T-helper 1 cell treated with Interleukin-12 subunit alpha and Interleukin-12 subunit beta and Interleukin-4 antibody, amounts not matched to agents 30 ng/mL and 1 ng/mL, for 36 hours (primary cell): ENCODE data around the gene STARD9. TPM values are rescaled to one million over a fixed set of nuclear protein-coding genes. Genes with fewer than 3 reads are reported as not detected.
"Not testable (repeated sequence)": the region's sequence is repeated elsewhere in the genome, so short reads cannot be mapped to it uniquely, and the experiment has no call there.

Experiments used
- intact Hi-C: fragments of 100-400 bp; cut with micrococcal nuclease; formaldehyde crosslinking; loops from one replicate; pipeline ENCODE4 v1.15.1; 2024
- total RNA-seq: library from RNA; stranded (reverse); gene quantifications from 2 replicates; pipeline ENCODE4 v1.2.3, GENCODE V29; 2022

STARD9 gene
- total RNA-seq, 1 donor from 2014 or later: 11.3 TPM

DNA sequence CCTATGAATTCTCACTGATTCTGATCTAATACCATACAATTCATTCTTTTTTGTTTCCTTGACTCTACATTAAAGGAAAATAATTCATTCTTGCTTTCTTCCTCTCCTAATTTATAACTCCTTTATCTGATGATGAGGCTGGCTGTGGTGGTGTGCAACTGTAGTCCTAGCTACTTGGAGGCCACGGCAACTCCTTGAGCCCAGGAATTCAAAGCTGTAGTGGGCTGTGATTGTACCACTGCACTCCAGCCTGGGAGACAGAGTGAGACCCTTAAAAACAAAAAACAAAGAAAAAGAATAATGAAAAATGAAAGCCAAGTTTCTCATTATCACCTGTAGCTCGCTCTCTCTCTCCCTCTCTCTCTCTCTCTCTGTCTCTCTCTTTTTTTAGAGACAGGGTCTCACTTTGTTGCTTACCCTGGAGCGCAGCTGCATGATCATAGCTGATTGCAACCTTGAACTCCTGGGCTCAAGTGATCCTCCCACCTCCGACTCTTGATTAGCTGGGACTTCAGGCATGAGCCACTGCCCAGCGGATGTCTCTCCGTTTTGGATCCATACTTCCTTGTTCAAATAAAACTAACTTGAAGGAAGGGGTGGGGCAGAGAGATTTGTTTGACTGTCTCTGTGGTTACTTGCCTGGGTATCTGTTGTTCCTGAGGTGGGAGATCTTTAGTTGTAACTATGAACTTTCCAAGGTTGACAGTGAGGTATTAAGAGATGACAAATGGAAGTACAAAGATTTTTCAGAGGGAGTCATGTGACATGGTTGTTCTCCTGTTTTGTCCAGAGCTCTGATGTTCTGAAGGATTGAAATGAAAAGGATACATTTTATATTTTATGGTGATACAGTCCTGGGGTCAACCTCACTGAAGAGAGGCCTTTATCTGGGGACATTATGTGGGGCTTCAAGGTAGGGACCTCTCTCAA, 46.9 kb downstream of the STARD9 start:
- intact Hi-C loops: no loop called here

DNA sequence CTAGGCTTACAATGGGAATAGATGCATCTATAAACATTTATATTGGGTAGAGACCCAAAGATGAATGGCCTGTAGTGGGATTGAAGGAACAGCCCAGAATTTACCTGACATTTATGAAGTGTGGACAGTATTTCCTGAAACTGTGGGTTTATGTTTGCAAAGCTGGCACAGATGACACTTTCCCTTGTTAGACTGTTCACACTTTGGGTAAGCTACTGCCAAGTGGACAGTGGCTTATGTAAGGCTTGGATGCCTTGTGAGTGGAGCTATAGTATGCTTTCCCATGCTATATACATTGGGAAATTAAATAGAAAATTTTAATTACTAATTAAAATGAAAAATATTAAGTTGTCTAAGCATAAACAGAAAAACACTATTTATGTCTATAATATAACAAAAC, 48.5 kb downstream of the STARD9 start:
- intact Hi-C loops: no loop called here

DNA sequence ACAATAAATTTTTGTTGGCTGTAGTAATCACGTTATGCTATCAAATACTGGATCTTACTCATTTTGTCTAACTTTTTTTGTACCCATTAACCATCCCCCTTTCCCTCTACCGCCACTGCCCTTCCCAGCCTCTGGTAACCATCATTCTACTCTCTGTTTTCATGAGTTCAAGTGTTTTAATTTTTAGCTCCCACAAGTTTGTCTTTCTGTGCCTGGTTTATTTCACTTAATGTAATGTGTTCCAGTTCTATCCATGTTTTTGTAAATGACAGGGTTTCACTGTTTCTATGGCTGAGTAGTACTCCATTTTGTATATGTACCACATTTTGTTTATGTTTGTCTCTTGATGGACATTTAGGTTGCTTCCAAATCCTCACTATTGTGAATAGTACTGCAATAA, 52.1 kb downstream of the STARD9 start:
- intact Hi-C loops: no loop called here

DNA sequence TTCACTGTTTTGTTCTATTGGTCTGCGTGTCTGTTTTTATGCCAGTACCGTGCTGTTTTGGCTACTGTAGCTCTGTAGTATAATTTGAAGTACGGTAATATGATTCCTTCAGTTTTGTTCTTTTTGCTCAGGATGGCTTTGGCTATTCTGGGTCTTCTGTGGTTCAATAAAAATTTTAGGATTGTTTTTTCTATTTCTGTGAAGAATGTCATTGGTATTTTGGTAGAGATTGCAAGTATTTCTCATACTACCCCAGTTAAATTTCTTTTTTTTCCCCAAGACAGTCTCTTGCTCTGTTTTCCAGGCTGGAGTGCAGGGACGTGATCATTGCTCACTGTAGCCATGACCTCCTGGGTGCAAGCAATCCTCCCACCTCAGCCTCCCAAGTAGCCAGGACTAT, 53.4 kb downstream of the STARD9 start:
- intact Hi-C loops: no loop called here

DNA sequence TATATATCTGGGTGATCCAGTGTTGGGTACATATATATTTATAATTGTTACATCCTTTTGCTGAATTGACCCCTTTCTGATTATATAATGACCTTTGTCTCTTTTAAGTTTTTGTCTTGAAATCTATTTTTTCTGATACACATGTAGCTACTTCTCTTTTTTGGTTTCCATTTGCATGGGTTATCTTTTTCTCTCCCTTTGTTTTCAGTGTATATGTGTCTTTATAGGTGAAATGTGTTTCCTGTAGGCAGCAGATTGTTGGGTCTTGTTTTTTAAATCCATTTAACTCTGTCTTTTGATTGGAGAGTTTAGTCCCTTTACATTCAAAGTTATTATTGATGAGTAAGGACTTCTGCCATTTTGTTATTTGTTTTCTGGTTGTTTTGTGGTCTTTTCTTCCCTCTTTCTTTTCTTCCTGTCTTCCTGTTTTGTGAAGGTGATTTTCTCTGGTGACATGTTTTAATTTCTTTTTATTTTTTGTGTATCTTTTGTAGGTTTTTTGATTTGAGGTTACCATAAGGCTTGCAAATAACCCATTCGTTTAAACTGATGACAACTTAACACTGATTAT, 56.8 kb downstream of the STARD9 start:
- intact Hi-C loops: no loop called here

DNA sequence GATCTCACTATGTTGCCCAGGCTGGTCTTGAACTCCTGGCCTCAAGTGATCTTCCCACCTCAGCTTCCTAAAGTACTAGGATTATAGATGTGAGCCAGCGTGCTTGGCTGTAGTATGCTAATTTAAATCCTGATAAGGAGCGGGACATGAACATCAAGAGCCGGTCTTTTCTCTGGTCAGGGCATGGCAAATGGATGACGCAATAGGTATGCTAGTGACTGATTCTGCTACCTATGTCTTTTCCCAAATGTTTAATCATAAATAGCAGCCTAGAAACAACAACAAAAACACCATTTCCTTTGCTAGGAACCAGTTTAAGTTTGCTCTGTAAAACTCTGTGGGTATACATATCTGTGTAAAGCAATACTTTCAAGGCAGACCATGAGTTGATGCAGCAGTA, 64.7 kb downstream of the STARD9 start:
- intact Hi-C loops: no loop called here

DNA sequence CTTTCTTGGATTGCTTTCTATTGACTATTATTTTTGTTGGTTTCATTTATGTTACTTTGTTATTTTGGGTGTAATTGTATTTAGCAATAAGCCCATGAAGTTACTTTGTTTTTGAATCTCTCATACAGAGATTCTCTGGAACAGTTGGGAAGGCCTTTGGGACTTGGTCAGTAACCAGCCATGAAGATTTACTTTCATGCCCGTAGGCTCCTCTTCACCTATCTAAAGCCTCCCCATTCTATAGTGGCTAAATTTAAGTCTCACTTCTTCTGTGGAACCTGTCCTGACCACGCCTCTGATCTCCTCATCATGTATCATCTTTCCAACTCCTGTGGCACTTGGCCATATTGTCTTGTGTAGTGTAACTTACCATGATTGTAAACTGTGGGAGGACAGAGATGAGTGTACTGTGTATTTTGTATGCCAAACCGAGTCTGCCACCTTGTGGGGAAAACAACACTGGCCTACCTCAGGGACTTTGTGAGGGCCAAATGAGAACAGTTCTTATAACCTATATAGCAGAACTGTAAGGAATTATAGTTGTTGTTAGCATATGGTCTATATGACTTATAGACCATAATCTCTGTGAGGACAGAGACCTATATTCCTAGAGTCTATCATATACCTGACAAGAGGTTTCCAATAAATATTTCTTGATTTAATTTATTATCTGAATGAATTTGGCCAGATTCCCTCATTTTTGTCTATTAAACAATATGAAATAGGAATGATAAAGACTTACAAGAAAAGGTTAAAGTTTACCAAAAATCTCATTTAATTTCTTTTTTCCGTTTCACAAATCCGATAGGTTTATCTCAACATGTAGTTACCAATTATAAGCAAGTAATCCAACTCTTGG, 75.0 kb downstream of the STARD9 start:
- intact Hi-C loops: loop anchor here (1.0 to 5.0 kb wide), 8 partner anchors 42 to 376 kb away; partner anchors contain the start of genes HAUS2, LRRC57, SNAP23 and STARD9

DNA sequence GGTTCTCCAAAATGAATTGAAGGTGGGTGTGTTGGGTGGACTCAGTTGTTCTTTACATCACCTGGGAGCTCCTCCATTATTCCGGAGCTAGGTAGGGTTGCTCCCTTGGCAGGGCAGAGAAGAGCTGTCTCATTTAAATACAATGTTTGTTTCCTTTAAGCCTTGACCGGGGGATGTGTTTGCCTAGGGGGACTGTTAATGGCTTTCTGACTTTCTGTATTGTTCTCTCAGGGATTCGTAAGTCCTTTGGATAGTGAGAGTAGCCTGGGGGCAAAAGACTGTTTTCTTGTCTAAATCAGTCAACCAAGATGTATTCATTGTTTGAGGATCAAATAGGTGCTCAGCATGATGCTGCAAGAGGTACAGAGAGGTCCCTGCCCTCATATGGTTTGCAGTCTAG, 90.4 kb downstream of the STARD9 start:
- intact Hi-C loops: no loop called here

DNA sequence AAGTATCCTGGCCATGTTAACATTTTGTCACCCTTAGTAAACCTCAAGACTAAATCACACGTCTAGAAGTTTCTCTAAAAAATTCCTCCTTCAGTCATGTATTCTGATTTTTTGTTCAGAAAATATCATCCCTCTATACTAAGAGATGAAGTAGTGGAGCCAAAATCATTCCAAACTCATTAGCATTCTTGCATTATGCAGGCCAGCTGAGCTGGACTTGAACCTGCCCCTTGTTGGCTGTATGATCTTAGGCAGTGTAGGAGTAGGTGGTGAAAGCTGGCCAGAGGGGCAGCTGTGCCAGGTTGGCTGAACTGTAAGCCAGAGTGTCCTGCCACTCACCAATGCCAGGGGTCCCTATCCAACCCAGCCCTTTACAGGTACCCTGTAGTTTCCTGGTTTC, 92.4 kb downstream of the STARD9 start:
- intact Hi-C loops: no loop called here

DNA sequence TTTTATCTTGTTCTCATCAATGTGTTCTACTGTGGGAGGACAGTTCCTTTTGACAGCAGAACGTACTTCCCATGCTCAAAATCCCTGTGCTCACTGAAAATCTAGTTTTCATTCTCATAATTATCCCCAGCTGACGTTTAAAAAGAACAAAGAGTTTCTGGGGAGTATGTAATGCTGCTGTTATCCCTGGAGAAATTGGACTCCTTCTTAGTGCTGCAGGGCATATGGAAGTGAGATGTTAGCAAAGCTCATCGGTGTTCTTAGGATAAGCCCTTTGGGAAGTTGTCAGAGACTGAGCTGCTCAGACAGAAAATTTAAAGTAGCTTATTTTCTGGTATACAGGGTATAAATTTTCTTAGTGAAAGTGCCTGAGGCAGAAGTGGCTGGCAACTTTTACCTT, 95.0 kb downstream of the STARD9 start:
- intact Hi-C loops: no loop called here

DNA sequence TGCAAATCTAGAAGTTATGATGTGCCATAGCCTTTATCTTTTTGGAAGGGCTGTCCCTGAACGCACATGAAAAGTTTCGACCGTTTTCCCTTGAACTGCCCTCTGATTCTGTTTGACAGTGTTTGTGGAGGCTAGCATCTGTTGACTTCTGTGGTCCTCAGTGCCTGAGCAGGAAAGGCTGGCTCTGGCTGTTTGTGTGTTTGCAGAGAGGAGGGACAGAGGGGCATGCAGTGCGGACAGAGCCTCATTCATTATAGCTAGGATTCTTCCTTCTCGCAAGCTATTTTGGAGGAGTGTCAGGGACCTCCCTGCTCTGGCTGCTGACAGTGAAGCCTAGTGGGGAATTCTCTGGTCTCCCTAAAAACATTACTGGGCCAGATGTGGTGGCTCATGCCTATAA, 97.0 kb downstream of the STARD9 start:
- intact Hi-C loops: no loop called here

DNA sequence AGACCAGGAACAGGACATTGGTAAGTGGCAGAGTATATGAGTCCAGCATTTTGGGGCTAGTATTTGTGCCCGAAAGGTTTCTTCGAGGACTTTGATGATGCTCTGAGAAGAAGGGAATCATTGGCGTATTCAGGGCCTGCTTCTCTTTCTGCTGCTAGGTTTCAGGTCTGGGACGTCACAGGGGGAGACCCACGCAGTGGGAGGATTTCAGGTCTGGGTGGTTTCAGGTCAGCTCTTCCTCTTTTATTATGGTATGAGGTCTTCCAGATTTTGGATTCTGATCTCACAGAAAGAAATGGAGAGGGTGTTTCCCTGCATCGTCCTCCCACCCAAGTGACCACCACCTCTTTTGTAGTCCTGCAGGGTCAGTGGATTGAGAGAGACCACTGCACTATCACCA, 99.1 kb downstream of the STARD9 start:
- intact Hi-C loops: no loop called here

DNA sequence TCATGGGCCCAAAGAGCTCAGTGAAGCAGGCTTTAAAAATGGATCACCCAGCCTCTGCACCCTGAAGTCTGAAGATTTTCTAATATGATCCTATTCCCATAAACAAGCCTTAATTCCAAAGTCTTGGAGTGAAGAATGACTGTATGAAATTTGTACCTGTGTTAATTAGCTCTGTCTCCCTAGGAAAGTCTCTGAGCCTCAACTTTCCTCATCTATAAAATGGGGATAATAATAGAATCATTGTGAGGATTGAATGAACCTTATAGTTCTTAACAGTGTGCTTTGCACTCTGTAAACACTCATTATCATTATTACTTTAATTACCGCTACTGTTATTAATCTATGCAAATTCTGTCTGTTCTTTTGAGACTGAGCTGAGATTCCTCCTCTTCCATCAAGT, 99.6 kb downstream of the STARD9 start:
- intact Hi-C loops: no loop called here

DNA sequence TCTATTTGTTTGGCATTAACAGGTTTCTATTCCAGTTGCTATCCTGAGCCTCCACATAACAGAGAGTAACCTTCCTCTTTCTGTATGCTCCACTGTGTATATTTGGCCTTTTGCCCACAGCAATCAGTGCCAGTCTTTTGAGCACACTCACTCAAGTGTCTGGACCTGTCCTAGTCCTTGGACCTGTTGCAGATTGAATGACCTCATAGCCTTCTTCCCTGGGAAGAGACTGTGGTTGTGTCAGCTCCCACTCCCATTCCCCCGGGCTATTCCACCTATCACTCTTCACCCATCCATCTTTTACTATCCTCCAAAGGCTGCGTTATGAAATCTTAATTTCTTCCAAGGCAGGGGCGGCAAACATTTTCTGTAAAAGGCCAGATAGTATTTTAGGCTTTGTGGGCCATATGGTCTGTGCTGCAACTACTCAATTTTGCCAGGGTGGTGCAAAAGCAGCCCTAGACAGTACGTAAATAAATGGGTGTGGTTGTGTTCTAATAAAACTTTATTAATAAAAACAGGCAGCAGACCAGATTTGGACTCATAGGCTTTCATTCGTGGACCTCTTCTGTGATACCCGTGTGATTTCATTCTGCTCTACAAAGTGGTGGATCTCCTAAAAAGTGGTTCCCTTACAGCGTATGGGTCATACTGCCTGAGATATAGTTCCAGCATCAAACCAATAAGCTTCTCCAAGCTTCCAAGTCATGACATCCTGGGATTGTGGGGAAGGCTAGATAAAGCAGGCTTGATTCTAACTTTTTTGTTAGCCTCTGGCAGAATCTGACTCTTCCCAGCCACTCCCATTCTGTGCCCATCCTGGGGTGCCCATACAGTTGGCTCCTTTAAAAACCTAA, 104.1 kb downstream of the STARD9 start:
- intact Hi-C loops: no loop called here

DNA sequence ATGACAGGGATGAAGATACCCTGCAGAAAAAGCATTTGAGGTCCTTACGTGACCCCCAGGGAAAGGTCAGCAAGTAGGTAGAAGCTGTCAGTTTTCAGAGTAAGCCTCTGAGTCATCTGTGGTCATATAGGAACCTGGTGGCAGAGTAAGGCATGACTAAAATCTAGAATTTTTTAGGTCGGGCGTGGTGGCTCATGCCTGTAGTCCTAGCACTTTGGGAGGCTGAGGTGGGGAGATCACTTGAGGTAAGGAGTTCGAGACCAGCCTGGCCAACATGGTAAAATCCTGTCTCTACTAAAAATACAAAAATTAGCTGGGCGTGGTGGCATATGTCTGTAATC, 104.7 kb downstream of the STARD9 start:
- intact Hi-C loops: not testable (repeated sequence)

DNA sequence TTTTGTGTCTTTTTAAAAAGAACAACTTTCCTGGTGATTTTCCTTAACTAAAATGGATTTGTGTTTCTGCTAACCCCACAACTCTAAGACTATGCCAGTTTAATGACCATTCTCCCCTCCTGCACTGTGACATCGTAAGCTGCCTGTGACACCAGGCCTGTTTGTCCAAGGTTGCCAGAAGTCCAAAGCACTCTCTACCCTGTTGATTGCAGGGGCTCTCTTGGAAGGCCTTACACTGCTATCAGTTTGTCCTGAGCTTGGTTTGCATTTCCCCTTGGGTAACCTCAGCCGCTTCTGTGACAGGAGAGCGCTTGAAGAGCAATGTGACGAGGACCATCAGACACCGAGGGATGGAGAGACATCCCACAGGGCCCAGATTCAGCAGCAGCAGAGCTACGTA, 105.7 kb downstream of the STARD9 start:
- intact Hi-C loops: no loop called here

DNA sequence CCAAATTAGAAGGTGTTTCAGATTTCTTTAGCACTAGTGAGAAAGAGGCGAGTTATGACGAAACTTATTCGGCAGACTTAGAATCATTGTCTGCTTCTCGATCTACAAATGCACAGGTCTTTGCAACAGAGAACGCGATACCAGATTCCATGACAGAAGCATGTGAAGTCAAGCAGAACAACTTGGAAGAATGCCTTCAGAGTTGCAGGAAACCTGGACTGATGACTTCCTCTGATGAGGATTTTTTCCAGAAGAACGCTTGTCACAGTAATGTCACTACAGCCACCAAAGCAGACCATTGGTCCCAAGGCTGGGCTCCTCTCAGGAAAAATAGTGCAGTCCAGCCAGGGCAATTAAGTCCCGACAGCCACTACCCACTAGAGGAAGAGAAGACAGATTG, 110.9 kb downstream of the STARD9 start:
- intact Hi-C loops: no loop called here

DNA sequence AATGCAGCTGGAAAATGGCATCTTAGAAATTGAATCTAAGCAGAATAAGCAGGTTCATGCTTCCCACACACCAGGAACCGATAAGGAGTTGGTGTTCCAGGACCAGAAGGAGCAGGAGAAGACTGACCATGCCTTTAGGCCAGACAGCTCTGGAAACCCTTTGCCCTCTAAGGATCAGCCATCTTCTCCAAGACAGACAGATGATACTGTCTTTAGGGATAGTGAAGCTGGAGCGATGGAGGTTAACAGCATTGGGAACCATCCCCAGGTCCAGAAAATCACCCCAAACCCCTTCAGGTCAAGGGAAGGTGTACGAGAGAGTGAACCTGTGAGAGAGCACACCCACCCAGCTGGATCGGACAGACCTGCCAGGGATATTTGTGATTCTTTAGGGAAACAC, 112.3 kb downstream of the STARD9 start:
- intact Hi-C loops: no loop called here

DNA sequence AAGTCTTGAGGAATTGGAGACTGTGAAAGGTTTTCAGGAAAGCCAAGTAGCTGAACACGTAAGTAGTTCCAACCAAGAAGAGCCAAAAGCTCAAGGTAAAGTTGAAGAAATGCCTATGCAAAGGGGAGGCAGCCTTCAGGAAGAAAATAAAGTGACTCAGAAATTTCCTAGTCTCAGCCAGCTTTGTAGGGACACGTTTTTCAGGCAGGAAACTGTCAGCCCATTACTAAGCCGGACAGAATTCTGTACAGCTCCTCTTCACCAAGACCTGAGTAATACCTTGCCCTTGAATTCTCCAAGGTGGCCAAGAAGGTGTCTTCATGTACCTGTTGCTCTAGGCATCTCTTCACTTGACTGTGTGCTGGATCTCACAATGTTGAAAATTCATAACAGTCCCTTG, 112.9 kb downstream of the STARD9 start:
- intact Hi-C loops: no loop called here

DNA sequence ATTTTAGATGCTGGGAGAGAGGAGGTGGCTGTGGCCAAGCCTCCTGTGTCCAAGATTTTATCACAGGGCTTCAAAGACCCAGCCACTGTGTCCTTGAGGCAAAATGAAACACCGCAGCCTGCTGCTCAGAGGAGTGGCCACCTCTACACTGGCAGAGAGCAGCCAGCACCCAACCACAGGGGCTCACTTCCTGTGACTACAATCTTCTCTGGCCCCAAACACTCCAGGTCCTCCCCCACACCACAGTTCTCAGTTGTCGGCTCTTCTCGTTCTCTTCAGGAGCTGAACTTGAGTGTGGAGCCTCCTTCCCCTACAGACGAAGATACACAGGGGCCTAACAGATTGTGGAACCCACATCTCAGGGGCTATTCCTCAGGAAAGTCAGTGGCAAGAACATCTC, 115.9 kb downstream of the STARD9 start:
- intact Hi-C loops: no loop called here

DNA sequence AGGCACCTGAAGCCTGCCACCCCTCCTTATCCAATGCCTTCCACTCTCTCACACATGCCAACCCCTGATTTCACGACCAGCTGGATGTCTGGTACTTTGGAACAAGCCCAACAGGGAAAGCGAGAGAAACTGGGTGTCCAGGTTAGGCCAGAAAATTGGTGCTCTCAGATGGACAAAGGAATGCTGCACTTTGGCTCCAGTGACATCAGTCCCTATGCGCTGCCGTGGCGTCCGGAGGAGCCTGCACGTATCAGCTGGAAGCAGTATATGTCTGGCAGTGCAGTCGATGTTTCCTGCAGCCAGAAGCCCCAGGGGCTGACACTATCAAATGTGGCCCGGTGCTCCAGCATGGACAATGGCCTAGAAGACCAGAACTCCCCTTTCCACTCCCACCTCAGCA, 116.4 kb downstream of the STARD9 start:
- intact Hi-C loops: no loop called here
